Activated CD8-positive, alpha-beta T cell treated with anti-CD3 and anti-CD28 coated beads, Interleukin-2, amount 10 ng/mL, durations not matched to agents 7 days and 5 days (primary cell): ENCODE measurements around the gene ZGLP1. TPM values are rescaled to one million over a fixed set of nuclear protein-coding genes. Genes with fewer than 3 reads are reported as not detected.

ENCODE experiments used
- ATAC-seq: fragments of 150-1000 bp; cut with Tn5 transposase; one replicate; pipeline ENCODE4 v1.10.0; 2021; ENCODE audit warnings: moderate library complexity
- CTCF ChIA-PET: fragments of 350-600 bp; sonication (Branson Sonifier 250); formaldehyde crosslinking; loops from one replicate; lab custom pipeline; 2021; ENCODE audit warnings: antibody characterized with exemption; lab: Charles Lee
- POLR2A ChIA-PET: fragments of 350-600 bp; sonication (Branson Sonifier 250); formaldehyde crosslinking; loops from one replicate; lab custom pipeline; 2021; ENCODE audit warnings: antibody characterized with exemption; lab: Charles Lee
- DNase-seq: peaks from one replicate; pipeline ENCODE4 v3.0.0-alpha.2; 2020
- H3K27ac Mint-ChIP-seq: one replicate; pipeline ENCODE4 v1.8.0; 2021; ENCODE audit warnings: mild to moderate bottlenecking, mixed read lengths
- H3K27me3 Mint-ChIP-seq: one replicate; pipeline ENCODE4 v1.8.0; 2021; ENCODE audit warnings: low read depth, mixed read lengths
- H3K36me3 Mint-ChIP-seq: one replicate; pipeline ENCODE4 v1.8.0; 2021; ENCODE audit warnings: low read depth, mixed read lengths
- H3K4me1 Mint-ChIP-seq: one replicate; pipeline ENCODE4 v1.8.0; 2021; ENCODE audit warnings: low read depth, mixed read lengths
- H3K4me3 Mint-ChIP-seq: one replicate; pipeline ENCODE4 v1.8.0; 2021; ENCODE audit warnings: mild to moderate bottlenecking, mixed read lengths
- H3K9me3 Mint-ChIP-seq: one replicate; pipeline ENCODE4 v1.8.0; 2022; ENCODE audit warnings: mixed read lengths; ENCODE audit not compliant: insufficient read depth
- total RNA-seq, 2 experiments: library from RNA; stranded (reverse); gene quantifications; one replicate each; pipeline ENCODE4 v1.2.3, GENCODE V29; 2021

The ZGLP1 gene
- total RNA-seq, 2 experiments from 2014 or later, result 3.4 to 3.8 TPM

- Mint-ChIP-seq H3K4me3 (peak overlapping the region; percentile 73), H3K9me3 (no peaks in the 10 kb centered on the region), H3K4me1 (peaks cover 91% of the 10 kb centered on the region), H3K27ac (no peak overlapping the region), H3K27me3 (peaks cover 75% of the 10 kb centered on the region), H3K36me3 (peaks cover 10% of the 10 kb centered on the region)
- ChIA-PET CTCF (interaction anchor here (0.9 to 1.7 kb wide), 4 partner anchors 20 to 98 kb away, joined by 3 to 8 read pairs (median 7); partner anchors contain the start of gene ICAM1), POLR2A (interaction anchor here (1.5 to 5.8 kb wide), 4 partner anchors 20 to 90 kb away, joined by 5 to 54 read pairs (median 10); partner anchors contain the start of genes ICAM1, RAVER1 and TYK2)
- ATAC-seq (peak; percentile 12), DNase-seq (peak; percentile 66)
Measured at GRCh38 chr19:10290876-10291553, 18.6 kb downstream of the ZGLP1 start.

DNA sequence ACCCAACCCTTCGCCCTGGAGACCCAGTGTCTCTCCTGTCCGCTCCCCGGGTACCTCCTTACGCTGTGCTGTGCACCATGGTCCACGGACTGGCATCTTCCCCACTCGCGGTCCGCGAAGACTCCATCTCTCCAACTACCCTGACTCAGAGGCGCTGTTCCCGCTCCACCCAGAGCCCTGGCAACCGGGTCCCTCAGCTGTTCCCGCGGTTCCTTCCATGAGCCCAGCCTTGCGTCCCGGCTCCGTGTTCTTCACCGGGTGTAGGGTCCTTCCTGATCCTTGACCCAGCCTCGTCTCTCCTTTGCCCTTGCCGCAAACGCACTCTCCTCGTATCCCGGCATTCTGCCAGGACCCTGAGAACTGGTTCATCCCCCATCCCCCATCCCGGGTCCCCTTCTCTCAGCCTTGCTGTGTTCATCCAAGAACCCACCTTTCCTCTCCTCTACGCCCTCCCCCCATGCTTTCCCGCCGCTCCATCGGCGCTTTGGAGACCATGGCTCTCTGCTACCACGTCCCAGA, 19.2 kb downstream of the ZGLP1 start:
- ChIA-PET CTCF (interaction anchor here (0.9 to 1.9 kb wide), 5 partner anchors 10 to 98 kb away, joined by 3 to 33 read pairs (median 8); partner anchors contain the start of gene ICAM1), POLR2A (interaction anchor here (1.5 to 5.8 kb wide), 2 partner anchors 20 to 90 kb away, joined by 5 to 54 read pairs; partner anchors contain the start of genes ICAM1 and TYK2)
- ATAC-seq (no peak), DNase-seq (no peak)
- Mint-ChIP-seq H3K9me3 (no peaks in the 10 kb centered on the region), H3K4me3 (peak overlapping the region; percentile 73), H3K27me3 (peaks cover 70% of the 10 kb centered on the region), H3K27ac (peak overlapping the region; percentile 58), H3K36me3 (peaks cover 15% of the 10 kb centered on the region), H3K4me1 (peaks cover 91% of the 10 kb centered on the region)

GRCh38 chr19:10289836-10290356, 19.7 kb downstream of the ZGLP1 start, which contains the start of gene ICAM5:
Gene ICAM5 (plus strand): TSS chr19:10289952. CDS start chr19:10290044, 92 bp downstream.
- peaks cover 93% of the 10 kb centered on the region for H3K4me1 Mint-ChIP-seq
- DNase-seq, result peak; percentile 49
- POLR2A ChIA-PET, result interaction anchor here (1.0 to 5.8 kb wide), 3 partner anchors 19 to 103 kb away, joined by 3 to 54 read pairs (median 5); partner anchors contain the start of genes ICAM1 and TYK2
- H3K4me3 Mint-ChIP-seq, result peak within 1 kb of the TSS; percentile 73
- ATAC-seq, result peak; percentile 12
- peaks cover 20% of the 10 kb centered on the region for H3K36me3 Mint-ChIP-seq
- peaks cover 66% of the 10 kb centered on the region for H3K27me3 Mint-ChIP-seq
- peak within 1 kb of the TSS; percentile 58 for H3K27ac Mint-ChIP-seq
- CTCF ChIA-PET, result interaction anchor here (0.5 to 1.9 kb wide), 12 partner anchors 9 to 148 kb away, joined by 3 to 33 read pairs (median 4); partner anchors contain the start of genes ICAM1 and RAVER1
- no peaks in the 10 kb centered on the region for H3K9me3 Mint-ChIP-seq

GRCh38 chr19:10289167-10289835, 20.3 kb downstream of the ZGLP1 start:
- Mint-ChIP-seq H3K27me3 (peaks cover 60% of the 10 kb centered on the region), H3K4me1 (peaks cover 89% of the 10 kb centered on the region), H3K9me3 (no peaks in the 10 kb centered on the region), H3K36me3 (peaks cover 26% of the 10 kb centered on the region), H3K27ac (no peak overlapping the region), H3K4me3 (peak overlapping the region; percentile 73)
- ChIA-PET CTCF (interaction anchor here (0.5 to 1.9 kb wide), 12 partner anchors 9 to 149 kb away, joined by 3 to 33 read pairs (median 4); partner anchors contain the start of genes ICAM1 and RAVER1), POLR2A (interaction anchor here (1.0 to 5.8 kb wide), 4 partner anchors 19 to 186 kb away, joined by 3 to 54 read pairs (median 4); partner anchors contain the start of genes ANGPTL6, ICAM1 and TYK2)
- ATAC-seq, result peak; percentile 50
- DNase-seq, result peak; percentile 77

DNA sequence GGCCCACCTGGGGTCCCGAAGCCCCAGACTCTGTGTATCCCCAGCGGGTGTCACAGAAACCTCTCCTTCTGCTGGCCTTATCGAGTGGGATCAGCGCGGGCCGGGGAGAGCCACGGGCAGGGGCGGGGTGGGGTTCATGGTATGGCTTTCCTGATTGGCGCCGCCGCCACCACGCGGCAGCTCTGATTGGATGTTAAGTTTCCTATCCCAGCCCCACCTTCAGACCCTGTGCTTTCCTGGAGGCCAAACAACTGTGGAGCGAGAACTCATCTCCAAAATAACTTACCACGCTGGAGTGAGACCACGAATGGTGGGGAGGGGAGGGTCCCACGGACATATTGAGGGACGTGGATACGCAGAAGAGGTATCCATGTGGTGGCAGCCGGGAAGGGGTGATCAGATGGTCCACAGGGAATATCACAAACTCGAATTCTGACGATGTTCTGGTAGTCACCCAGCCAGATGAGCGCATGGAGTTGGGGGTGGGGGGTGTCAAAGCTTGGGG, 20.9 kb downstream of the ZGLP1 start:
- ATAC-seq (no peak), DNase-seq (peak; percentile 41)
- no peaks in the 10 kb centered on the region for H3K9me3 Mint-ChIP-seq
- ChIA-PET CTCF (interaction anchor here (1.0 to 4.7 kb wide), 9 partner anchors 18 to 137 kb away, joined by 3 to 40 read pairs (median 6); partner anchors contain the start of genes ICAM1 and RAVER1), POLR2A (interaction anchor here (1.0 to 5.8 kb wide), 4 partner anchors 18 to 186 kb away, joined by 3 to 54 read pairs (median 4); partner anchors contain the start of genes ANGPTL6, ICAM1 and TYK2)
- H3K27ac Mint-ChIP-seq, result no peak overlapping the region
- peak overlapping the region; percentile 73 for H3K4me3 Mint-ChIP-seq
- peaks cover 32% of the 10 kb centered on the region for H3K36me3 Mint-ChIP-seq
- peaks cover 56% of the 10 kb centered on the region for H3K27me3 Mint-ChIP-seq
- peaks cover 84% of the 10 kb centered on the region for H3K4me1 Mint-ChIP-seq

- peaks cover 72% of the 10 kb centered on the region for H3K4me1 Mint-ChIP-seq
- peaks cover 31% of the 10 kb centered on the region for H3K36me3 Mint-ChIP-seq
- ChIA-PET CTCF (interaction anchor here (0.9 to 4.7 kb wide), 11 partner anchors 9 to 192 kb away, joined by 3 to 40 read pairs (median 3); partner anchors contain the start of genes ICAM1 and TYK2), POLR2A (interaction anchor here (1.0 to 5.8 kb wide), 3 partner anchors 10 to 28 kb away, joined by 3 to 54 read pairs (median 6); partner anchors contain the start of gene ICAM1)
- peak within 1 kb of the TSS; percentile 54 for H3K4me3 Mint-ChIP-seq
- peaks cover 41% of the 10 kb centered on the region for H3K27me3 Mint-ChIP-seq
- H3K9me3 Mint-ChIP-seq, result no peaks in the 10 kb centered on the region
- ATAC-seq (peak; percentile 43), DNase-seq (peak; percentile 72)
- H3K27ac Mint-ChIP-seq, result peak within 1 kb of the TSS; percentile 68
Measured at GRCh38 chr19:10286803-10287737, 22.5 kb downstream of the ZGLP1 start, which contains the start of gene ICAM4. Gene ICAM4 (plus strand): TSS chr19:10286955. CDS start chr19:10287013, 58 bp downstream.

GRCh38 chr19:10285393-10285792, 24.2 kb downstream of the ZGLP1 start:
- Mint-ChIP-seq H3K27me3 (peaks cover 26% of the 10 kb centered on the region), H3K36me3 (peaks cover 37% of the 10 kb centered on the region), H3K4me1 (peaks cover 61% of the 10 kb centered on the region), H3K9me3 (no peaks in the 10 kb centered on the region), H3K27ac (no peak overlapping the region), H3K4me3 (no peak overlapping the region)
- CTCF ChIA-PET, result interaction anchor here (1.1 to 4.7 kb wide), 2 partner anchors 15 to 105 kb away, joined by 5 to 40 read pairs; partner anchors contain the start of gene ICAM1
- DNase-seq, result no peak
- no peak for ATAC-seq
- POLR2A ChIA-PET, result interaction anchor here (1.4 to 5.8 kb wide), 2 partner anchors 15 to 48 kb away, joined by 3 to 54 read pairs; partner anchors contain the start of genes ICAM1 and RAVER1

GRCh38 chr19:10284960-10285278, 24.7 kb downstream of the ZGLP1 start:
- CTCF ChIA-PET, result interaction anchor here (4.7 kb wide), 1 partner anchor 14 kb away, joined by 40 read pairs; the partner anchor contains the start of gene ICAM1
- Mint-ChIP-seq H3K9me3 (no peaks in the 10 kb centered on the region), H3K4me3 (no peak overlapping the region), H3K27me3 (peaks cover 21% of the 10 kb centered on the region), H3K27ac (no peak overlapping the region), H3K4me1 (peaks cover 61% of the 10 kb centered on the region), H3K36me3 (peaks cover 40% of the 10 kb centered on the region)
- DNase-seq (no peak), ATAC-seq (no peak)
- POLR2A ChIA-PET, result interaction anchor here (5.8 kb wide), 1 partner anchor 14 kb away, joined by 54 read pairs; the partner anchor contains the start of gene ICAM1

DNA sequence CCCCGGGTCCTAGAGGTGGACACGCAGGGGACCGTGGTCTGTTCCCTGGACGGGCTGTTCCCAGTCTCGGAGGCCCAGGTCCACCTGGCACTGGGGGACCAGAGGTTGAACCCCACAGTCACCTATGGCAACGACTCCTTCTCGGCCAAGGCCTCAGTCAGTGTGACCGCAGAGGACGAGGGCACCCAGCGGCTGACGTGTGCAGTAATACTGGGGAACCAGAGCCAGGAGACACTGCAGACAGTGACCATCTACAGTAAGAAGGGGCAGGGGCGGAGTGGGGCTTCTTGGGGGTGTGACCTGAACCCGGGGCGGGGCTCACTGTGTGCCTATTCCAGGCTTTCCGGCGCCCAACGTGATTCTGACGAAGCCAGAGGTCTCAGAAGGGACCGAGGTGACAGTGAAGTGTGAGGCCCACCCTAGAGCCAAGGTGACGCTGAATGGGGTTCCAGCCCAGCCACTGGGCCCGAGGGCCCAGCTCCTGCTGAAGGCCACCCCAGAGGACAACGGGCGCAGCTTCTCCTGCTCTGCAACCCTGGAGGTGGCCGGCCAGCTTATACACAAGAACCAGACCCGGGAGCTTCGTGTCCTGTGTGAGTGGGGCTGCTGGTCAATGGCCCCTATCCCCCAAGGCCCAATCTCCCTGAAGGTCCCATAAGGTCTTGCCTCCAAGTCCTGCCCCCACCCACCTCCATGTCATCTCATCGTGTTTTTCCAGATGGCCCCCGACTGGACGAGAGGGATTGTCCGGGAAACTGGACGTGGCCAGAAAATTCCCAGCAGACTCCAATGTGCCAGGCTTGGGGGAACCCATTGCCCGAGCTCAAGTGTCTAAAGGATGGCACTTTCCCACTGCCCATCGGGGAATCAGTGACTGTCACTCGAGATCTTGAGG, 25.3 kb downstream of the ZGLP1 start:
- ATAC-seq, result no peak

More for the DNA sequence above, 25.3 kb downstream of the ZGLP1 start:
- no peak for DNase-seq
- Mint-ChIP-seq H3K4me3 (no peak overlapping the region), H3K4me1 (peaks cover 63% of the 10 kb centered on the region), H3K27ac (no peak overlapping the region), H3K36me3 (peaks cover 44% of the 10 kb centered on the region), H3K27me3 (peaks cover 17% of the 10 kb centered on the region), H3K9me3 (no peaks in the 10 kb centered on the region)
- POLR2A ChIA-PET, result no interaction called here
- CTCF ChIA-PET, result interaction anchor here (4.7 kb wide), 1 partner anchor 14 kb away, joined by 40 read pairs; the partner anchor contains the start of gene ICAM1
